GM21367 (cell line): ENCODE measurements around the gene SLC2A10.
"Not testable (repeated sequence)": the region's sequence is repeated elsewhere in the genome, so short reads cannot be mapped to it uniquely, and the experiment has no call there.

Source experiments
- ATAC-seq: cut with Tn5 transposase; IDR thresholded peaks from one replicate; pipeline ENCODE4 v1.9.1; 2021; ENCODE audit not compliant: unreplicated experiment

The SLC2A10 gene

GRCh38 chr20:46709459-46710152, at the start of gene SLC2A10:
TSS of gene SLC2A10 (plus strand) at chr20:46709649. CDS start at chr20:46709737, 88 bp downstream.
- no peak for ATAC-seq

- no peak for ATAC-seq
These were observed 49.0 kb upstream of the SLC2A10 start for GRCh38 chr20:46660487-46660886.

- ATAC-seq: no peak
These were observed 47.8 kb upstream of the SLC2A10 start for GRCh38 chr20:46661659-46662058.

GRCh38 chr20:46663531-46663930, 45.9 kb upstream of the SLC2A10 start:
- ATAC-seq: no peak

GRCh38 chr20:46665602-46666001, 43.8 kb upstream of the SLC2A10 start:
- ATAC-seq: no peak

GRCh38 chr20:46666306-46666705, 43.1 kb upstream of the SLC2A10 start:
- no peak for ATAC-seq

- ATAC-seq: no peak
These were observed 42.5 kb upstream of the SLC2A10 start for GRCh38 chr20:46666818-46667515.

- no peak for ATAC-seq
These were observed 39.2 kb upstream of the SLC2A10 start for GRCh38 chr20:46670228-46670584.

GRCh38 chr20:46670585-46671584, 38.6 kb upstream of the SLC2A10 start:
- no peak for ATAC-seq

GRCh38 chr20:46671866-46672542, 37.4 kb upstream of the SLC2A10 start:
- no peak for ATAC-seq

- ATAC-seq: no peak
These were observed 36.8 kb upstream of the SLC2A10 start for GRCh38 chr20:46672543-46673148.

GRCh38 chr20:46673394-46674252, 35.8 kb upstream of the SLC2A10 start:
- ATAC-seq: no peak

- ATAC-seq: no peak
These were observed 35.0 kb upstream of the SLC2A10 start for GRCh38 chr20:46674253-46675083.

GRCh38 chr20:46676649-46677316, 32.7 kb upstream of the SLC2A10 start:
- ATAC-seq: not testable (repeated sequence)

GRCh38 chr20:46677608-46678007, 31.8 kb upstream of the SLC2A10 start:
- ATAC-seq: no peak

- no peak for ATAC-seq
These were observed 30.9 kb upstream of the SLC2A10 start for GRCh38 chr20:46678516-46678915.

- ATAC-seq: no peak
These were observed 28.8 kb upstream of the SLC2A10 start for GRCh38 chr20:46680684-46681031.
